T-helper 1 cell treated with Interleukin-12 subunit alpha and Interleukin-12 subunit beta and Interleukin-4 antibody, amounts not matched to agents 30 μg/mL and 1 μg/mL, for 36 hours (primary cell): ENCODE data around the gene PRDM10.
"Not testable (repeated sequence)": the region's sequence is repeated elsewhere in the genome, so short reads cannot be mapped to it uniquely, and the experiment has no call there.

Experiments
- H3K27ac Mint-ChIP-seq: one replicate; pipeline ENCODE4 v1.8.0; 2021; ENCODE audit warnings: mild to moderate bottlenecking, mixed read lengths
- H3K27me3 Mint-ChIP-seq: one replicate; pipeline ENCODE4 v1.8.0; 2021; ENCODE audit warnings: low read depth, mixed read lengths
- H3K36me3 Mint-ChIP-seq: one replicate; pipeline ENCODE4 v1.8.0; 2021; ENCODE audit warnings: low read depth, mixed read lengths
- H3K4me1 Mint-ChIP-seq: one replicate; pipeline ENCODE4 v1.8.0; 2021; ENCODE audit warnings: low read depth, mixed read lengths
- H3K4me3 Mint-ChIP-seq: one replicate; pipeline ENCODE4 v1.8.0; 2021; ENCODE audit warnings: mild to moderate bottlenecking, moderate library complexity, mixed read lengths
- H3K9me3 Mint-ChIP-seq: one replicate; pipeline ENCODE4 v1.8.0; 2021; ENCODE audit warnings: mixed read lengths

The PRDM10 gene

DNA sequence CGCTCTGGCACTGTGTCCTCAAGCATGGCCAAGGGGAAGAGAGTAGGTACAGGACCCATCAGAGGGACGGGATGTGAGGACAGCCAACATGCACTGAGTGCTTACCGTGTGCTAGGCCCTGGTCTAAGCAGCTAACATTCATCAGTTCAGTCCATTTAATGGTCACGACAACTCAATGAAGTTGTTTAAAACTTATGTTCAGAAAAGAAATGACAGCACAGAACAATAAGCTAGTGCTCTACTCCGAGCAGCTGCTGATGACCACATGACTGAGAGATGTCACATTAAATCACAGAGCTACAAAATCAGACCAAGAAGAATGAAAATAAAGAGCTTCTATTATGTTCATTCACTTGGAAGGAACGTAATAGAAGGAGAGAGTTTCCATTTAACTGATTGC lies 26.3 kb downstream of the PRDM10 start:
- Mint-ChIP-seq H3K9me3 (no peaks in the 10 kb centered on the region), H3K4me1 (peaks cover 2% of the 10 kb centered on the region), H3K27ac (no peak overlapping the region), H3K4me3 (no peak overlapping the region), H3K27me3 (no peaks in the 10 kb centered on the region), H3K36me3 (no peaks in the 10 kb centered on the region)

DNA sequence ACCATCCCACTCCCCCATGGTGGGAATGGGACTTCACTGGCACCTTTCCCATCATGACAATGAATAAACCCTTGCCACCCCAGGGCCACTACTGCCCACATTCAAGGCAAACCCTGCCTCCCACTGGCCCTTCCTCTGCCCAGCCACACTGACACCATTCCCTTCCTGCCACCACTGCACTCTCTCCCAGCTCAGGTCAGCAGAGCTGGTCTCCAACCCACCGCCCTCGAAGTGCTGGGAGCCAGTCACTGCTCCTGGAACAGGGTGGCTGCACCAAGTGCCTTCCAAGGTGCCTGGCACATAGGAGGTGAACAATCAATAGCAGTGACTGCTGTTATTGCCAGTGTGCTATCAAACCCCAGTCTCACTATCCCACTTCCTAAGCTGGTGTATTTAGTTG lies 27.1 kb downstream of the PRDM10 start:
- no peaks in the 10 kb centered on the region for H3K36me3 Mint-ChIP-seq

DNA sequence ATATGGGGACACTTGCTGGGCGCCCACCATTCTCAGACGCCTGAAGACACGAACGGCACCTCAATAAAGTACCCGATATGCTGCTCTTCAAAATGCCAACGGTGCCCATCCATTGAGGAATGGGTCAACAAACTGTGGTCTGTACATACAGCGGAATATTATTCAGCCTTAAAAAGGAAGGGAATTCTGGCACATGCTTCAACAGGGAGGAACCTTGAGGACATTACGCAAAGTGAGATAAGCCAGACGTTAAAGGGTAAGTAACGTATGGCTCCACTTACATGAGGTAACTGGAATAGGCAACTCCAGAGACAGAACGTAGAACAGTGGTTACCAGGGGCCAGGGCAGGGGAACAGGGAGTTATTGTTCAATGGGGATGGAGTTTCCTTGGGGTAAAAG lies 28.0 kb downstream of the PRDM10 start:
- no peak overlapping the region for H3K27ac Mint-ChIP-seq
- no peaks in the 10 kb centered on the region for H3K9me3 Mint-ChIP-seq
- H3K4me1 Mint-ChIP-seq = no peaks in the 10 kb centered on the region
- no peaks in the 10 kb centered on the region for H3K36me3 Mint-ChIP-seq
- H3K27me3 Mint-ChIP-seq = no peaks in the 10 kb centered on the region
- H3K4me3 Mint-ChIP-seq = no peak overlapping the region

More for the DNA sequence above, 27.1 kb downstream of the PRDM10 start:
- Mint-ChIP-seq H3K4me1 (peaks cover under 1% of the 10 kb centered on the region), H3K4me3 (no peak overlapping the region), H3K27ac (no peak overlapping the region), H3K9me3 (no peaks in the 10 kb centered on the region), H3K27me3 (no peaks in the 10 kb centered on the region)

DNA sequence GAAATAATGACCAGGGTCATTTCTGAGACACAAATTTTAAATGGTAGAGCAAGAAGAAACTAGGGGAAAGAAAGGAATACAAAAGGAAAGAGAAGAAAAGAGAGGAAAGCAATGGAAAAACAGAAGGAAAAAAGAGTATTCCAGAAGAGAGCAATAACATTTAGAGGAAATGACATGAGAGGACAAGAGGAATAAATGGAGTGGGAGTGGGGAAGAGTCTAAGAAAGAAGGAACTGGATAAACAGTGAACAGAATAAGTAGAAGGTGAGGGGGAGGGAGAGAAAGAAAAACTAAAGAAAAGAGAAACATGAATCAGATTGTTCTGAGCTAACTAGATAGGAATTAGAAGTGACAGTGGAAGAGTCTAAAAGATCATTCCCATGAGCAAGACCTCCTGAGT lies 28.4 kb downstream of the PRDM10 start:
- H3K9me3 Mint-ChIP-seq = no peaks in the 10 kb centered on the region
- H3K27ac Mint-ChIP-seq = no peak overlapping the region
- no peaks in the 10 kb centered on the region for H3K4me1 Mint-ChIP-seq
- H3K4me3 Mint-ChIP-seq = no peak overlapping the region
- H3K36me3 Mint-ChIP-seq = no peaks in the 10 kb centered on the region
- H3K27me3 Mint-ChIP-seq = no peaks in the 10 kb centered on the region

DNA sequence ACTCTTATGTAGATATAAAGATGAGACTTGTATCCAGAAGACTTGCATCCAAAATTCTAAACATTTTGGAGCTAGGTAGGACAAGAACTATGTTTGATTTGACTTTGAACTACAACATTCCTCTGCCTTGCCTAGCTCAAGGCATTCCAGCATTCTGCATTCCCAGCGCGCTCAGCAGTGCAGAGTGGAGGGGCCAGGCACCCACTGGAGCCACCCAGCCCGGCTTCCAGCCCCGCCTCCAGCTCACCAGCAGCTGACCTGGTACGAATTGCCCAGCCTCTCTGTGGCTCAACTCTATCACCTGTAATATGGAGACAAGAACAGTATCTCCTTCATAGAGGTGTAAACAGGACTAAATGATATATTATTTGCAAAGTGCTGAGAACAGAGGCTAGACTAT lies 28.8 kb downstream of the PRDM10 start:
- Mint-ChIP-seq H3K4me3 (no peak overlapping the region), H3K4me1 (no peaks in the 10 kb centered on the region), H3K27ac (no peak overlapping the region), H3K9me3 (no peaks in the 10 kb centered on the region), H3K27me3 (no peaks in the 10 kb centered on the region), H3K36me3 (no peaks in the 10 kb centered on the region)

DNA sequence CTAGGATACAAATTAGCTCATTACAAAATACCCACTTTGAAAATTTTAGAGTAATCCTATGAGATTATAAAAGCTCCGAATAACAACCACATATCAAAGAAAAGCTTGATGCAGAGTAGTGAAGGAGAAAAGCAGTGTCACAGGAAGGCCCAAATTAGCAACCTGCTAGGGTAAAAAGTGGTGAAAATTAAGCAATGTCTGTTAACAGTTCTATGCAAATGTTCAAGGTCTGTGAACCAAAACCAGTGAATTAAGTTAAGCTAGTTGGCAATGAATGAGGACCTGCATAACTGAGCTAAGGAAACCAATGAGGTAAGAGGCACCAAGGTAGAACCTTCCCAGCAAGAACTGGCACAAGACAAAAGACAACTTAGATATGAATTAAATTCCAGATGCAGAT lies 29.6 kb downstream of the PRDM10 start:
- H3K27ac Mint-ChIP-seq = no peak overlapping the region
- H3K4me1 Mint-ChIP-seq = peaks cover 2% of the 10 kb centered on the region

DNA sequence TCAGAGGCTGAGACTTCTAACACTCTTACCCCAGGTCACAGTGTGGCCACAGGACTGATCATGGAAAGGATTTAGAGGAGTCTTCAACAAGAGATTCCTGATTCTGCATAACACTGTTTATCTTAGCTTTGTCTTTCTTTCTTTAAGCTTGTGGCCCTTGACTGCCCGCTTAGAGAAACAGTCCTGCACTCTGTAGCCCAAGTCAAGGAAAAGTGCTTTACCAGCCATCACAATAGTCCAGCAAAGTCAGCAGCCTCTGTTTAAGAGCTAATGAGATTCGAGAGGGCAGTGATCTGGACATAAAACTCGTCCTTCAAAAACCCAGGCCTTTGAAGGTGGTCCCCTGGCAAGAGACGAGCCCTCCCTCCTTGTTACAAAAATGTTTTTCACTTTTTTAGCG lies 30.0 kb downstream of the PRDM10 start:
- no peaks in the 10 kb centered on the region for H3K27me3 Mint-ChIP-seq
- no peak overlapping the region for H3K4me3 Mint-ChIP-seq
- no peaks in the 10 kb centered on the region for H3K9me3 Mint-ChIP-seq
- H3K4me1 Mint-ChIP-seq = peaks cover 2% of the 10 kb centered on the region
- H3K27ac Mint-ChIP-seq = no peak overlapping the region
- no peaks in the 10 kb centered on the region for H3K36me3 Mint-ChIP-seq

More for the DNA sequence above, 29.6 kb downstream of the PRDM10 start:
- Mint-ChIP-seq H3K27me3 (no peaks in the 10 kb centered on the region), H3K36me3 (no peaks in the 10 kb centered on the region), H3K9me3 (no peaks in the 10 kb centered on the region), H3K4me3 (no peak overlapping the region)

DNA sequence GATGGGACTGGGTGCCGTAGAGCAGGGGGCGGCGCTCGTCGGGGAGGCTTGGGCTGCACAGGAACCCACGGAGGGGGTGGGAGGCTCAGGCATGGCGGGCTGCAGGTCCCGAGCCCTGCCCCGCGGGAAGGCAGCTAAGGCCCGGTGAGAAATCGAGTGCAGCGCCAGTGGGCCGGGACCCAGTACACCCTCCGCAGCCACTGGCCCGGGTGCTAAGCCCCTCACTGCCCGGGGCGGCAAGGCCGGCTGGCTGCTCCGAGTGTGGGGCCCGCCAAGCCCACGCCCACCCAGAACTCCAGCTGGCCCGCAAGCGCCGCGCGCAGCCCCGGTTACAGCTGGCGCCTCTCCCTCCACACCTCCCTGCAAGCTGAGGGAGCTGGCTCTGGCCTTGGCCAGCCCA lies 30.8 kb downstream of the PRDM10 start:
- not testable (repeated sequence) for H3K27me3 Mint-ChIP-seq, H3K4me3 Mint-ChIP-seq, H3K9me3 Mint-ChIP-seq, H3K4me1 Mint-ChIP-seq, H3K27ac Mint-ChIP-seq, H3K36me3 Mint-ChIP-seq

DNA sequence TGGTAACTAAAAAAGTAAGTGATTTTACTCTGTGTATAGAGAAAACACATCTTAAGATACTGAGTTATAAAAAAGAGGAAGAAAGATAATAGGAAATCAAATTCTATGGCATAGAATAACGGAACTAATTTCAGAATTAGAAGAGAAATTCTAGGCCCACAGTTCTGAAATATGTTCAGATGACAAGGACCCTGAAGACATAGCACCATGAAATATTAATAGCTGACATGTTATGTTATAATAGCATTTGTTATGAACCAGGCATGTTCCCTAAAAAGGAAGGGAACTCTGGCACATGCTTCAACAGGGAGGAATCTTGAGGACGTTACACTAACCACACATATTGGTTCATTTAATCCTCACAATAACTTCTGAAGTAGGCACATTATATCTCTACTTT lies 32.7 kb downstream of the PRDM10 start:
- Mint-ChIP-seq H3K4me3 (no peak overlapping the region), H3K9me3 (no peaks in the 10 kb centered on the region), H3K27me3 (no peaks in the 10 kb centered on the region), H3K4me1 (peaks cover 5% of the 10 kb centered on the region), H3K27ac (no peak overlapping the region), H3K36me3 (no peaks in the 10 kb centered on the region)

DNA sequence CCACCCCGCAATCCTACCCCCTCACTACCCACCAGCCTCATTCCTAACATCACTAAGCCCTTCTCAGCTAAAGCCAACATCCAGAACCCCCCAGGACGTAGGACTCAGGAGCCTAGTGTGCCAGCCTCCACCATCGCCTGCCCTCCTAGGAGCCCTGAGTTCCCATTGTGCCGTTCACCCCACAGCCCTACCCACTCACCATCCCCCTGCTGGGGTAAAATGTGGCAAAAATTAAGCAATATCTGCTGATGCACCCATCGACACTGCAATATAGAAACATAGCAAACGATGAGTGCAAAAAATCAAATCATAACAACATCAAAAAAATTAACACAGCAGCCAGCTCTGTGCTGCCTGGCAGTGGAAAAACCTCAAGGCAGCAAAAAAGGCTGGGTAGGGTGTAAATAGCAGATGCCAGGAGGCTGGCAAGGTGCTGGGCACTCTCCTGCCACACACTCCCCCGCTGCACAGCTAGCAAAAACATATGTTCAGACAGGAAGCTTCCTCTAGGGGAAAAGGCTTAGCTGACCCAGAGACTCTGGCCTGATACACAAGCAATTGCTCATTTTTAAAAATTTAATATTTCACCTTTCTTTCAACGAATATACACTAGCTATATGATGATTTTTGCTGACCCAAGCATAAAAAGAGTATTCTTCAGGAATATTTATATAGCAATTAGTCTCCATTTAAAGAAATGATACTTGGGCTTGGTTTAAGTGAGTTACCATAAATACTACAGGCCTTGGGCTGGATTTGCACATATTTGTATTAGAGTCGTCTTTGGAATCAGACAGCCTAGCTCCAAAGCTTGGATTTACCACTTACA lies 33.8 kb downstream of the PRDM10 start:
- no peak overlapping the region for H3K4me3 Mint-ChIP-seq
- no peak overlapping the region for H3K27ac Mint-ChIP-seq

DNA sequence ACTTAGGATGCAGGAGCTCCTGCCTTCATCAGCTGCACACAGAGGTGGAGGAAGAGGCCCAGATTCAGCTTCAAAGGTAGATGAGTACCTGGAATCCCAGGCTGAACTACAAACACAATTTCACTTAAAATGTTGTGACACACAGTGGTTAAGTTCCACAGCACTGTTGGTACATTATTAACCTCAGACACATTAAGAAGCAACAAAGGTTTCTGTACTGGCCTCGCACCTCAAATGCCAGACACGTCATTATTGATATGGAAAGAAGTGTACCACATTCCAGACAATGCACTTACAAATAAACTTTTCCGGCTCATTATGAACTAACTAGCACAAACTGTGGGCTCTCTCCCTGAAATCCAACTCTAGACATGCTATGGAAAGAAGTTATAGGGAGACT lies 34.6 kb downstream of the PRDM10 start:
- H3K4me1 Mint-ChIP-seq = peaks cover 5% of the 10 kb centered on the region
- H3K27ac Mint-ChIP-seq = no peak overlapping the region
- no peaks in the 10 kb centered on the region for H3K9me3 Mint-ChIP-seq
- H3K27me3 Mint-ChIP-seq = no peaks in the 10 kb centered on the region
- no peaks in the 10 kb centered on the region for H3K36me3 Mint-ChIP-seq
- no peak overlapping the region for H3K4me3 Mint-ChIP-seq

More for the DNA sequence above, 33.8 kb downstream of the PRDM10 start:
- no peaks in the 10 kb centered on the region for H3K9me3 Mint-ChIP-seq
- no peaks in the 10 kb centered on the region for H3K27me3 Mint-ChIP-seq
- peaks cover 5% of the 10 kb centered on the region for H3K4me1 Mint-ChIP-seq
- H3K36me3 Mint-ChIP-seq = no peaks in the 10 kb centered on the region

DNA sequence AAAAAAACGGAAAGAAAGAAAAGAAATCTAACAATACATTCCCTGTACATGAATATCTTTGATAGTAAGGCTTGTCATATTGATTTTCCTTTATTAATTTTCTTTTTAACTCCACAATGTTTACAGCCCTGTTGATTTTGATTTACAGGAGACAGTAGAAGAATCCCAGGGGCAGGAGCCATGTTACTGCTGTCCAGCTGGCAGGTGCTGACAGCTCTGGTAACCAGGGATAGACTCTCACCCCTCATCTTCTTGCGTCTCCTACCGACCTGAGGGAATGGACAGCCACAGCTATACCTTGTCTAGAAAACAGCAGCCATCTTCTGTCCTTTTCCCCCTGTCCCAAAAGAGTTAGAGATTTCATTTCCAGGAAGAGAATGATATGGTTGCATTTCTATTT lies 37.4 kb downstream of the PRDM10 start:
- peaks cover 1% of the 10 kb centered on the region for H3K36me3 Mint-ChIP-seq
- H3K27ac Mint-ChIP-seq = no peak overlapping the region
- no peaks in the 10 kb centered on the region for H3K27me3 Mint-ChIP-seq
- H3K4me3 Mint-ChIP-seq = no peak overlapping the region
- H3K9me3 Mint-ChIP-seq = no peaks in the 10 kb centered on the region
- H3K4me1 Mint-ChIP-seq = peaks cover 8% of the 10 kb centered on the region

DNA sequence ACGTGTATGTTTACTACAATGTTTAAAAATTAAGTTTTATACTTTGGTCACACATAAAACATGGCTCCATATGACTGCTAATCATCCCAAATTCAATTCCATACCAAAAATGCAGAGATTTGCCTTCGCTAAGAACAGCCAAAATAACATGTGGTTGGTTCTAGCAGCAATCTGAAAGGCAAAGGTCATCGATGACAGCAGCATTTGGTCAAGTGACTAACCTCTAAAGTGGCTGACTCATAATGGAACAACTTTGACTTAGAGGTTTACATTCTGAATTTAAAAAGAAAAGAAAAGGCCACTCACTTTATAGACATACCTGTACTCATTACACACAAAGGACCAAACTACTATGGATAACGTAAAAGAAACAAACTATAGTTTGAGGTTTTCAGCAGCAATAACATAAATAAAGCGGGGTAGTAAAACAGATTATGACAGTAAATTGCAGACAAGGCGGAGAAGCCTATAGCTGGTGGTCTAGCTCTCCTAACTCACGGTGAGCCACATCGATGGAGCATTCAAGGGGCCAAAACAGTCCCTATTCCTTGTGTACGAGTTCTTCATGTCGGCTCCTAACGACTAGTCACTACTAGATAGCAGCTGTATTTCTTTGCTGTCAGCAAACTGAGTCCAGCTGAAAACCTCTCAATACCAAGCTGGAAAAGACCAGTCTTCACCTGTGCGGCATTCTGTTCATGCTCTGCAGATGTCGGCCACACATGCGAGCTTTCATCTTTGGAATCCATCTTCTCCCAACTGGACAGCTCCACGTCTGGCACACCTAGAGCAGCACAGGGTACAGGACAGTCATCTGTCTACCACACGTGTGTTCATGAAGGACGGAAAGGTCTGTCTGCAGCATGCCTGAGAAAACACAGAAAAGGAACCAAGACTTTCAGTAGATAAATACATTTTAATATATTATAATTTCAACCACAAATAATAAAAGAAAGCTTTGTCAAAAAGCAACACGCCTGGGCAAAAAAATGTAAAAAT lies 42.1 kb downstream of the PRDM10 start:
- Mint-ChIP-seq H3K9me3 (no peaks in the 10 kb centered on the region), H3K4me3 (no peak overlapping the region), H3K4me1 (peaks cover 6% of the 10 kb centered on the region), H3K27me3 (no peaks in the 10 kb centered on the region), H3K27ac (no peak overlapping the region), H3K36me3 (peaks cover 6% of the 10 kb centered on the region)

DNA sequence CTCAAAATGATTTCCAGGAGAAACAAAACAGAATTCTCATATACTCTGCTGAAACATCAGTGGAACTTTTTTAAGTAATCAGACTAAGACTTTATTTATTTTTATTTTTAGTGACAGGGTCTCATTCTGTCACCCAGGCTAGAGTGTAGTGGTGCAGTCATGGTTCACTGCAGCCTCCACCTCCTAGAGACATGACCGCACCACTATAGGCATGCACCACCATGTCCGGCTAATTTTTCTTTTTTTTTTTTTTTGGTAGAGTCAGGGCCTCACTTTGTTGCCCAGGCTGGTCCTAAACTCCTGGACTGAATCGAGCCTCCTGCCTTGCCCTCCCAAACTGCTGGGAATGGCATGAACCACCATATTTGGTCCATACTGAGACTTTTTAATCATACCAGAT lies 42.9 kb downstream of the PRDM10 start:
- Mint-ChIP-seq H3K36me3 (peaks cover 9% of the 10 kb centered on the region), H3K9me3 (no peaks in the 10 kb centered on the region), H3K27ac (no peak overlapping the region), H3K4me1 (peaks cover 6% of the 10 kb centered on the region), H3K4me3 (no peak overlapping the region), H3K27me3 (no peaks in the 10 kb centered on the region)

DNA sequence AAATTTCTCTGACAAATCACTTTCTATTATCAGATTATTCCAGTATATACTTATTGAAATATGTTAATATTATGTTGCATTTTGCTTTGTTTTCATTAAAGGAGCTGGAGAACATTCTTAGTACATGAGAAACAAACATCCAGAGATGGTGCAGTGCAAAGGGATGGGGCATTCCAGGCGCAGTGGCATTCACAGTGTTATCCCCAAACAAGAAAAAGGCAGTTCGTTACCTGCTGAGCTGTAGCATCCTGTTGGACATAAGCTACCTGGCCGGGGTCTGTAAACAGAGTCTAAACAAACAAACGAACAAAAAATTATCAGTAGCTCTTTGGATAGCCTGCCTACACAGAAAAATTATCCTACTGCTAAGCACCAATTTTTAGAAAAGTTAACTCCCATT lies 47.4 kb downstream of the PRDM10 start:
- H3K36me3 Mint-ChIP-seq = peaks cover 7% of the 10 kb centered on the region
- no peaks in the 10 kb centered on the region for H3K9me3 Mint-ChIP-seq
- H3K27ac Mint-ChIP-seq = no peak overlapping the region
- H3K4me3 Mint-ChIP-seq = no peak overlapping the region
- H3K4me1 Mint-ChIP-seq = peaks cover 3% of the 10 kb centered on the region
- no peaks in the 10 kb centered on the region for H3K27me3 Mint-ChIP-seq
